PC-3 (cell line): ENCODE results near the gene HDHD5. TPM values are rescaled to one million over a fixed set of nuclear protein-coding genes. Genes with fewer than 3 reads are reported as not detected.
A peak's percentile ranks its signal among the peaks of the same experiment; 100 is the strongest.

Source experiments
- ATAC-seq: fragments of 200-7000 bp; cut with Tn5 transposase; 2 replicates; pipeline ENCODE4 v1.9.1; 2020; ENCODE audit warnings: mild to moderate bottlenecking, moderate library complexity
- BruUV-seq: library from RNA; stranded (reverse); fragments of 400-500 nt; replicated peaks from 2 replicates; lab custom pipeline; 2021; lab: Mats Ljungman, UMichigan
- CTCF ChIA-PET: fragments of 300-600 bp; sonication (Branson Sonifier 250); formaldehyde crosslinking; loops from one replicate; lab custom pipeline; 2022; ENCODE audit warnings: antibody characterized with exemption; lab: Charles Lee
- POLR2A ChIA-PET: fragments of 300-600 bp; sonication (Branson Sonifier 250); formaldehyde crosslinking; loops from one replicate; lab custom pipeline; 2022; ENCODE audit warnings: antibody characterized with exemption; ENCODE audit not compliant: unreplicated experiment; lab: Charles Lee
- DNase-seq: peaks from one replicate; pipeline ENCODE4 v3.0.0-alpha.2; 2015
- H2AFZ ChIP-seq: fragments of 300-600 bp; sonication (generic); 2 replicates; pipeline ENCODE4 v1.6.0; 2016; ENCODE audit warnings: antibody characterized with exemption, low read length
- H3F3A ChIP-seq: fragments of 300-600 bp; sonication (generic); one replicate; pipeline ENCODE4 v1.6.0; 2017; ENCODE audit warnings: antibody characterized with exemption, low read length, control low read depth, mild to moderate bottlenecking; ENCODE audit not compliant: unreplicated experiment
- H3K27ac ChIP-seq: fragments of 300-600 bp; sonication (generic); 2 replicates; pipeline ENCODE4 v1.5.1; 2016; ENCODE audit warnings: mild to moderate bottlenecking, low read length
- H3K27me3 ChIP-seq: fragments of 300-600 bp; sonication (generic); 2 replicates; pipeline ENCODE4 v1.6.1; 2016; ENCODE audit warnings: low read length, mixed read lengths
- H3K36me3 ChIP-seq: fragments of 300-600 bp; sonication (generic); 2 replicates; pipeline ENCODE4 v1.6.1; 2016; ENCODE audit warnings: low read depth, mixed run types, low read length, mixed read lengths
- H3K4me1 ChIP-seq: fragments of 300-600 bp; sonication (generic); 2 replicates; pipeline ENCODE4 v1.5.1; 2016; ENCODE audit warnings: low read length; ENCODE audit not compliant: insufficient read depth
- H3K4me2 ChIP-seq: fragments of 300-600 bp; sonication (generic); 2 replicates; pipeline ENCODE4 v1.6.0; 2016; ENCODE audit warnings: low read length
- H3K4me3 ChIP-seq: fragments of 300-600 bp; sonication (generic); 2 replicates; pipeline ENCODE4 v1.5.1; 2016; ENCODE audit warnings: mild to moderate bottlenecking, low read length, mixed read lengths
- H3K79me2 ChIP-seq: fragments of 300-600 bp; sonication (generic); 2 replicates; pipeline ENCODE4 v1.6.1; 2017; ENCODE audit warnings: low read length, mixed read lengths
- H3K9ac ChIP-seq: fragments of 300-600 bp; sonication (generic); 2 replicates; pipeline ENCODE4 v1.6.0; 2016; ENCODE audit warnings: mild to moderate bottlenecking, low read length
- H3K9me2 ChIP-seq: fragments of 300-600 bp; sonication (generic); replicated peaks from 2 replicates; pipeline ENCODE4 v1.6.1; 2016; ENCODE audit warnings: mixed run types, low read length, mixed read lengths
- H3K9me3 ChIP-seq: fragments of 300-600 bp; sonication (generic); 2 replicates; pipeline ENCODE4 v1.6.1; 2016; ENCODE audit warnings: low read length, mixed read lengths
- H4K20me1 ChIP-seq: fragments of 300-600 bp; sonication (generic); 2 replicates; pipeline ENCODE4 v1.6.1; 2016; ENCODE audit warnings: low read length, mixed read lengths
- CTCF ChIP-seq: fragments of 300-600 bp; sonication (generic); conservative IDR thresholded peaks from 2 replicates; pipeline ENCODE4 v1.5.1; 2017; ENCODE audit warnings: antibody characterized with exemption, low read depth, mild to moderate bottlenecking, low read length
- EZH2 ChIP-seq: fragments of 300-600 bp; sonication (generic); IDR thresholded peaks from one replicate; pipeline ENCODE4 v1.6.1; 2017; ENCODE audit warnings: antibody characterized with exemption, mild to moderate bottlenecking, low read length; ENCODE audit not compliant: unreplicated experiment
- EZH2phosphoT487 ChIP-seq: fragments of 300-600 bp; sonication (generic); IDR thresholded peaks from 2 replicates; pipeline ENCODE4 v1.6.1; 2018; ENCODE audit warnings: mild to moderate bottlenecking, antibody characterized with exemption, low read length, borderline replicate concordance
- intact Hi-C: fragments of 100-400 bp; cut with micrococcal nuclease; formaldehyde crosslinking; loops from 2 replicates; pipeline ENCODE4 v1.9.0; 2023
- total RNA-seq: library from RNA; depleted of rRNA; stranded (reverse); fragments of >200 nt; gene quantifications from 2 replicates; pipeline ENCODE4 v1.2.3, GENCODE V29; 2014

Gene HDHD5
- total RNA-seq, 1 experiment from 2014 or later = 57.3 TPM

GRCh38 chr22:17198170-17199002 is 39.3 kb upstream of the HDHD5 start:
- H3K4me1 ChIP-seq = no peaks in the 10 kb centered on the region
- ChIA-PET POLR2A (no interaction called here), CTCF (no interaction called here)
- intact Hi-C loops = no loop called here
- H3K9me3 ChIP-seq = no peaks in the 10 kb centered on the region
- no peaks in the 10 kb centered on the region for H3K36me3 ChIP-seq
- H3K79me2 ChIP-seq = no peaks in the 10 kb centered on the region
- ATAC-seq (peak; percentile 27; the same call in 1 of the 2 replicates), DNase-seq (no peak)
- H3K4me3 ChIP-seq = 0 out of 2 replicates have a peak overlapping the region, but pooled peaks have one; percentile 21
- peak overlapping the region; percentile 34; the same call in 1 of the 2 replicates for H2AFZ ChIP-seq
- no TSS peak for BruUV-seq
- H3F3A ChIP-seq = no peaks in the 10 kb centered on the region
- H3K27me3 ChIP-seq = peaks cover 7% of the 10 kb centered on the region; the same call in 1 of the 2 replicates
- H3K27ac ChIP-seq = no peak overlapping the region
- no peaks in the 10 kb centered on the region for H3K9me2 ChIP-seq
- H4K20me1 ChIP-seq = no peaks in the 10 kb centered on the region
- H3K4me2 ChIP-seq = 0 out of 2 replicates have a peak overlapping the region, but pooled peaks have one; percentile 19
- no peak overlapping the region for H3K9ac ChIP-seq
- TF ChIP-seq EZH2 = no peak
- TF ChIP-seq CTCF = no peak
- TF ChIP-seq EZH2phosphoT487 = no peak

GRCh38 chr22:17194213-17194612 is 35.1 kb upstream of the HDHD5 start:
- ChIA-PET CTCF (no interaction called here), POLR2A (no interaction called here)
- no peaks in the 10 kb centered on the region for H3K36me3 ChIP-seq
- no peak overlapping the region for H3K9ac ChIP-seq
- no peak overlapping the region for H3K4me3 ChIP-seq
- BruUV-seq = no TSS peak
- H4K20me1 ChIP-seq = no peaks in the 10 kb centered on the region
- peaks cover 7% of the 10 kb centered on the region; the same call in 1 of the 2 replicates for H3K27me3 ChIP-seq
- H3F3A ChIP-seq = no peaks in the 10 kb centered on the region
- H3K4me1 ChIP-seq = peaks cover 8% of the 10 kb centered on the region
- H3K9me3 ChIP-seq = no peaks in the 10 kb centered on the region
- H3K27ac ChIP-seq = no peak overlapping the region
- H3K79me2 ChIP-seq = no peaks in the 10 kb centered on the region
- no peaks in the 10 kb centered on the region for H3K9me2 ChIP-seq
- ATAC-seq (no peak), DNase-seq (no peak)
- H3K4me2 ChIP-seq = no peak overlapping the region
- H2AFZ ChIP-seq = no peak overlapping the region
- TF ChIP-seq EZH2phosphoT487 = no peak
- no peak for TF ChIP-seq EZH2
- no peak for TF ChIP-seq CTCF
- intact Hi-C loops = no loop called here

GRCh38 chr22:17192186-17192585 is 33.1 kb upstream of the HDHD5 start:
- Histone ChIP-seq H3K27me3 (no peaks in the 10 kb centered on the region), H3F3A (no peaks in the 10 kb centered on the region), H3K36me3 (no peaks in the 10 kb centered on the region), H3K9me3 (no peaks in the 10 kb centered on the region), H3K4me2 (no peak overlapping the region), H3K4me1 (peaks cover 8% of the 10 kb centered on the region), H3K4me3 (no peak overlapping the region), H3K9ac (no peak overlapping the region), H3K27ac (no peak overlapping the region), H3K79me2 (no peaks in the 10 kb centered on the region), H3K9me2 (no peaks in the 10 kb centered on the region), H4K20me1 (no peaks in the 10 kb centered on the region), H2AFZ (no peak overlapping the region)
- POLR2A ChIA-PET = no interaction called here
- ATAC-seq = no peak
- intact Hi-C loops = no loop called here
- no peak for DNase-seq
- CTCF ChIA-PET = no interaction called here
- no peak for TF ChIP-seq CTCF
- BruUV-seq = no TSS peak
